Pons (tissue), 1 donor: ENCODE results near the gene RNF144A.
"Not testable (repeated sequence)": the region's sequence is repeated elsewhere in the genome, so short reads cannot be mapped to it uniquely, and the experiment has no call there.

Source experiments
- DNase-seq: peaks from one replicate; pipeline ENCODE4 v3.0.0-alpha.2; 2016; ENCODE audit warnings: low spot score

RNF144A gene

DNA sequence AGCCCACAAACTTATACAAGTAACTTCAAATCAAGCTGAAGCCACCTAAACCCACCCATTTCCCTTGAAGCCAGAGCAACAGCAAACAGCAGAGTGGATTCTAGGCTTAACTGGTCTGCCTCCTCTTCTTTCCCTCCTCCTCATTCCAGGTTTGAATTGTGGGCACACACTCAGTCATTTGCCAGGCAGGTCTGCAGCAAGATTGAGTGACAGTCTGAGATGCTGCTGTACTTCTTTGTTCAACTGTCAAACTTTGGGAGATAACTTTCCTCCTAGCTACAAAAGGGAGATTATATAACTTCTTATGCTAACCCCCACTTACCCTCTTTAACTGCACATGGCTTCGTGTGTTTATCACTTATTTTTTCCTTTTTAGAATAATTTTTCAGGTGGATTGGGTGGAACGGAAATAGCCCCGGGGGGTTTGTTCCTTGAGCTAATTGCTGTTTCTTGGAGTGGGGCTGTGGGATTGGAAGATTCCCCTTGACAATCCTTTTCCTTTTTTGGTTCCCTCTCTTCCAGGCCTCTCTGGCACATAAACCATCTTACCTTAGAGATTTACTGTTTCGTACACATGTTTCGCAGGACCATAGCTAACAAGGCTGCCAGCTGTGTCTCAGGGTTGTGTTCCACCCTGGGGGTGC lies 55.0 kb downstream of the RNF144A start:
- no peak for DNase-seq

DNA sequence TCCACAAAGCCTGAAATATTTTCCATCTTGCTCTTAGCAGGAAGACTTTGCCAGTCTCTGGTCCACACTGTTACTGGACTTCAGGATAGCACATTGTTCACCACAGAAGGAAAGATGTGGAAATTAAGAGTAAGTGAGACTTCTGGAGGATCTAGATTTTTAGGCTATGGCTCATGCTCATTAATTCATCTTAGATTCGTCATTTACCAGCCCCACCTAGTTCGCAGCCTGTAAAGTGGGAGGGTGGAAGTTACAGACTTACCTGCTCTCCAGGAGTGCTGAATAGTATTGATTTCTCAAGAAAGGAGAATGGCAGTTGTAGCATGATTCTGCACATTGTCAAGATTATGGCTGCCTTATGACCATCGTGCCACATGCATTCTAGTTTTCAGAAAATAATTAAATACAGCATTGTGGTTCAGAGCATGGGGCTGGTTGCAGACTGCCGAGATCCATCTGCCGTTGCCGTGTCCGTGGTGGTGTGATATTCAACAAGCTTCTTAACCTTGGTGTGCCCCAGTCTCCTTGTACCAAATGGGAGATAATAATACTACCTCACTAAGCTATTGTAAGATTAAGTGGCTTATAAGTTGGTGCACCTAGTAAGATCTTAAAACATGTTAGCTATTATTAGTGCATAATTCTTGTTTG lies 56.8 kb downstream of the RNF144A start:
- DNase-seq = no peak

DNA sequence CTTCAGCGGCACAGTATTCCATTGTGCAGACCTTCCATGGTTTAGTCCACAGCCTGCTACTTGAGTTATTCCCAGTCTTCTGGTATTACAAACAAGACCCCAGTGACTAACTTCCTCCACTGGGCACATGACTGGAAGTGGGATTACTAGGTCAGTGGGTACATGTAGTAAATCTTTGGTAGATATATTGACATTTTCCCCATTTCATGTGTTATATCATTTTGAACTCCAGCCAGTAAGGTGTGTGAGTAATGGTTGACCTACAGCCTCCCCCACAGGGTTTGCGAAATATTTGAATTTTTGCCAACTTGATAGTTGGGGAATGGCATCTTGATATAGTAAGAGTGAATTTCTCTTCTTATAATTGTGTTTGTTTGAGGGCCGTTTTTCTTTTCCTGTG lies 58.8 kb downstream of the RNF144A start:
- DNase-seq = no peak

DNA sequence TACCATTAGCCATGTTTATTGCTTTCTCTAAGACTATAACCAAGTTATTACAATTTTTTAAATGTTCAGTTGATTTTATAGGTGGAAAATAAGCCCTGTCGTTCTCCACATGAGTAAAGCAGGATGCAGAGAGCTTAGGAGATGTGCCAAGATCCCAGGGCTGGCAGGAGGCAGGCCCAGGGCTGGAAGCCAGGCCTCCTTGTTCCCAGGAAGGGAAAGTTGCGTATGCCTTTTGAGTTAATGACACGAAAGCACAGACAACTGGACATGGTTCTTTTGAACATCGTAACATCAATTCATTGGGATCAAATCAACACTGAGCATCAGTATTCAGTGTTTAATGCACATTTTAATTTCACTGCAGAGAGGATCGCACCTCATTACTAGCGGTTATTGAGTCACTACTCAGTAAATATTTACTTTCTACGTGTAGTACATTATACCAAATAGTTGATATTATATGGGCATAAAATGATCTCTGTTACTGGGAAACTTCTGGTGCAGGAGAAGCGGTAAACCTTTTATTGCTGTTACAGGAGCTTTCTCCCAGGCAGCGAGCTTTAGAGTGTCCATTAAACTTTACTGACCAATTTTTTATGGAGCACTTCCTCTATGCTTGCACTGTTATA lies 60.0 kb downstream of the RNF144A start:
- peak; percentile 86 for DNase-seq

DNA sequence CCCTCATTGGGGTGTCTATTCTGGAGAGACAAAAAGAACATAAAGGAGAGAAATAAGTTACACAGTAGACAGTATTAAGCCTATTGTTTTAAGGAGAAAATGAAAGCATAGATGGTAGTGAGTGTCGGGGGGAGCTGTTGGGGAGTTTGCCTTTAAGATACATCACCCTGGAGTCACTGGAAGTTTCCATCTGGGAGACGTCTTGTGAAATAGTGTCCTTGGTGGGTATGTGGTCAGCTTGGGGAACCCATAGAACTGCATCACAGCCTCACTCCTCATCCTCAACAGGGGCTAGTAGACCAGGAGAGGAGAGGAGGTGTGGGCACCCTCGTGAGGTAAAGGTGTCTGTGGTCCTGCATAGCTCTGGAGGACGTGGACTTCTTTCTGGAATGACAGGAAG lies 60.6 kb downstream of the RNF144A start:
- no peak for DNase-seq

DNA sequence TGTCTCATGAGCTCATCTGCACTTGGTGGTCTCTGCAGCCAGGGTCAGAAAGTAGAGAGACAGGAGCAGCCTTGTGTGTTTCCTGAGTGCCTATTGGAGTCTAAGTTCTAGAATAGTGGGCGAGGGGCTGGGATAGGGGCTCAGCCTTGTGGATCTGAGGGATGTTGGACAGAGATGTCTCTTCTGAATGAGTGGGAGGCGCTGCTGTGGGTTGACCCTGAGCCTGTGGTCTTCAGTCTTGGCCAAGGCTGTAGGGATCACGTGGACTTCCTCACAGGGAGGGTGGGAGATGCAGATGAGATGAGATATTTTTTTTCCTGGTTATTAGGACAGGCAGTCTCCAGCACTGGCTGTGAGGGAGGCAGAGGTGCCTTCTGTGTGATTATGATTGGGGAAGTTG lies 61.8 kb downstream of the RNF144A start:
- no peak for DNase-seq

DNA sequence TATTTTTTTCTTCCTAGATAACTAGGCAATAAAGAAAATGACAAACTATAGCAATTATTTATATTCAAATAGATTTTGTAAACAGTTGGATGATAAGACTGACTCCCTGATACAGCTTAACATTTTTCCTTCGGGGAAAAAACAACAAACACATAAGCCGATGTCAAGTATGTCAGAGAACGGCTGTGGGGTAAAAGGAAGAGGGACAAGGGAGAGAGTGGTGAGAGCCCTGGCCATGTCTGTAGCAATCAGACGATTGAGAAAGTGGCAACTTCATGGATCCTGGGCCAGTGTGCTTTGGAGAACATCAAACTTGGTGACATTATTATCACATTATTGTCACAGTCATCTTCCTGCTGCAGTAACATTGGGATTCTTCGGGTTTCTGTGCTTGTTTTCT lies 65.2 kb downstream of the RNF144A start:
- no peak for DNase-seq

DNA sequence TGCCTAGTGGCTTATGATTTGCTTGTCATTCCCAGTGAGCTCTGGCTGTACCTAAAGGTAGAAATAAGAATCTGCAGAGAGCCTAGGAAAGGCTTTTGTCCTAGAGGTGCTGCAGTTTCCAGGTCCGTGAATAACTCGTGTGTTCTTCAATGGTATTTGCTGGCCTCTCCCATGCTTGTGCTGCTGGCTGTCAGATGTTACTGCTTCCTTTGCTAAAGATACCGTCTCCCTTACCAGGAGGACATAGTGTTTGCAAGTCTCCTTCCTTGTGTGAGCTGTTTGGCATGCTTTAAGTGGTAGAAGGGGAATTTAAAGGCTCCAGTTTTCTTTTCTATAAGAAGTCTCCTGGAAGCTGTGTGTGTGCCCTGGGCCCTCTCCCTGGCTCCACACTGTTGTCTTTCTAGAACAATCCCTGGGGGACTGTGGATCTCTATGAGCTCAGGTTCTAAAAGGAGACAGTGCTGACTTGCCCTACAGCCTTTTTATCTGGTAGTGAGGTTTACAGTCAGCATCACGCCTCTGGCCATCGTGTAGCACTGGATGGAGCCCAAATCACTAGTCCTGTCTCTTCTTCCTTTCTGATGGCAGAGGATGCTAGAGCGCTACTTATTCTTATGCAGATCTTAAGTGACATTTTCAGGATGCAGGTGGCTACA lies 65.8 kb downstream of the RNF144A start:
- peak; percentile 70 for DNase-seq

DNA sequence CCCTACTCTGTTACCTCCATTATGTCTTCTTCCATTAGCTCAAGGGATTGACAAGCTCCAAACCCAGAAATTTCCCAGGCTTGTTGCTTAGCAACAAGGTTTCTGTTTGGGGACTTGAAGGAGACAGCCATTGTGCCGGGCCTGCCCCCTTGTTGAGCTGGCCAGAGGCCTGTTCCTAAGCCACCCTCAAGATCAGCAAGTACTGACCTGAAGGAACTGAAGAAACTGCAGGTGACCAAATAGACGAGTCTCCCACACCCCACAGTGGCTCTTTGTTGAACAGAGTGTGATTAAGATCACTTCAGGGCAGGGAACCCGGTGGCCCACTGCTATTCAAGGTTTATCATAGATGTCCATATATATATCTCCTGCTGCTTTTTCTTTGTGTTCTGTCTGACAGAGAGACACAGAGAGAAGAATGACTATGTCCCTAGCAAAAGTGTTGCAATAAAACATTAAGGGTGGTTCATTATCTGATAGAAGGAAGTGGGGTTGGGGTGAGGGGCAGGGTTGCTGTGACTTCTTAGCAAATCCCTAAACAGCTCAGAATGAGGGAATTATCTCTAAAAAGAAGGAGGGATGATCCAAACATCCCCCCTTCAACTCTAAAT lies 69.2 kb downstream of the RNF144A start:
- DNase-seq = no peak

DNA sequence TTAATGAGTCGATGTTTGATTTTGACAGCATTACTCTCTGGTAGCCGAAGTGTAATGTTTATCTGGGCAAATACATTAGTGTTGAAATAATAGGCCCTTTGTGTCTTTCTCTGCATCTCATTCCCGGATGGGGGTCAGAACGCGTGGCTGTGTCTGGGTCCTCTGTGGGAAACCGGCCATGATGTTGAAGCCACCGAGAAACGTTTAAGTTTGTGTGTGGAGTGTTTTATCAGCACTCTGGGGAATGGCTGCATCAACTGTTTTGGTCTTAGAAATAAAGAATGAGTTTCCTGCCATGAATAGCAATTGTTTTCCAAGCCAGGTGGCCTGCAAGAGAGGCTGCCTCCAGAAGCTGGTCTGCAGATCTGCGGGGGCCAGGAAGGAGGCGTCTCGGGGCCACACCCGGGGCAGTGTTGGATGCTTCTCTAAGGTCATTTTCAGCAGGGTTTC lies 69.7 kb downstream of the RNF144A start:
- DNase-seq = peak; percentile 86

DNA sequence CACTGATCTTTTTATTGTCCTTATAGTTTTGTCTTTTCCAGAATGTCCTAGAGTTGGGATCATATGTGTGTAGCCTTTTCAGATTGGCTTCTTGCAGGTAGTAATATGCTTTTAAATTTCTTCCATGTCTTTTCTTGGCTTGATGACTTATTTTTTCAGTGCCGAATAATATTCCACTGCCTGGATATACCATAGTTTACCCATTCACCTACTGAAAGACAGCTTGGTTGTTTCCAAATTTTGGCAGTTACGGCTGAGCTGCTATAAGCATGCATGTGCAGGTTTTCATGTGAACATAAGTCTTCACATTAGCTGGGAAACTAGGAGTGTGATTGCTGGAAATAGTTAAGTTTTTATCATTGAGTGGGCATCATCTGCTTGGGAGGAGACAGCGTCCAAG lies 73.7 kb downstream of the RNF144A start:
- DNase-seq = no peak

DNA sequence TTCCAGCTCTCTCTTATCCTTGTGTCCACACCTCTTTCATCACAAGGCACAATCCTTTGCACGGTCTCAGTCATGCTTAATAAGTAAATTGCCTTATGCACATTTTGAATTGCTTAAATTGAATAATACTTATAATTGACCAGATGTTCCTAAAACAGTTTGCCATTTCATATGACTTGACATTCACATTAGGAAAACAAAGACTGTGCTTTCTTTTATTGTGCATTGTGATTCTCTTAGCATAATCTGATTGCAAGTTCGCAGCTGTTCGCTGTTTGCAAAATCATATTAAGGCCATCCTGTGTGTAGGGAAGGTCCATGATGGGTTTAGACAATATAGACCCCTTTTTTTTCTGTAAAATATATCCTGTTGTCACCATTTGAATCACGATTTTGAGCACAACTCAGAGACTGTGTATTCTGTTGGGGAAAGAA lies 75.6 kb downstream of the RNF144A start:
- DNase-seq = peak; percentile 95

DNA sequence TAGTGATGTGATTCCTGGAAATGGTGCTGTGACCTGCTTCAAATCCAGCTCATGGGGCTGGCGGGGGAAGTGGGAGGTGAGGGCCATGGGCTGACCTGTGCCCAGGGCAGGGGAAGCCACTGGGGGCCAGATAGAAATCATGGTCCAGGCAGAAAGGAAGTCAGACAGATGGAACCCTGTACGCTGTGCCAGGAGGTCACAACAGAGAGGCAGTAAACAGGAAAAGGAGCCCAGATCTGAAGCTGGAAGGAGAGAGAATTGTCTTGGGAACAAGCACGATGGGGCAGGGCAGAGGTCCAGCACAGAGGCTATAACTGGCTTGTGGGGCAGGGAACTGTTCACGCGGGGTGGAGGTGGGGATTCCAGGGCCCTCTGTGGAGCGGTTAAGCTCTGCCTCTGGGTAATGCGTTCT lies 76.0 kb downstream of the RNF144A start:
- peak; percentile 90 for DNase-seq

DNA sequence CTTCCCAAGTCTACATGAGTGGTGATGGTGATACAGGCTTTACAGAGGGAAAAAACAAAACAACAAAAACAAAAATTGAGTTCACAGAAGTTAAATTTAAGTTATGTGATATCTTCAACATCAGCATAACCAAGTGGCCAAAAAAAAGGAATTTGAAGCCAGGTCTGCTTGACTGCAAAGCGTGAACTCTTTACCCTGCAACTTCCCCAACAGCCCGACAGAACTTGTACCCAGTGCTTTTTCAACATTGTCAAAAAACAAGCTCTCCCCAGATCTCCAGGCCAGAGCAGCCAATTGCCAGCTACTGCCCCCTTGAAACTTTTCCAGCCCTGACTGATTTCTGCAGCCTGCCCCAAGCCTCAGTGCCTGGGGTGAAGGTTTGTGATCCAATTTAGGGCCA lies 76.7 kb downstream of the RNF144A start:
- DNase-seq = no peak

DNA sequence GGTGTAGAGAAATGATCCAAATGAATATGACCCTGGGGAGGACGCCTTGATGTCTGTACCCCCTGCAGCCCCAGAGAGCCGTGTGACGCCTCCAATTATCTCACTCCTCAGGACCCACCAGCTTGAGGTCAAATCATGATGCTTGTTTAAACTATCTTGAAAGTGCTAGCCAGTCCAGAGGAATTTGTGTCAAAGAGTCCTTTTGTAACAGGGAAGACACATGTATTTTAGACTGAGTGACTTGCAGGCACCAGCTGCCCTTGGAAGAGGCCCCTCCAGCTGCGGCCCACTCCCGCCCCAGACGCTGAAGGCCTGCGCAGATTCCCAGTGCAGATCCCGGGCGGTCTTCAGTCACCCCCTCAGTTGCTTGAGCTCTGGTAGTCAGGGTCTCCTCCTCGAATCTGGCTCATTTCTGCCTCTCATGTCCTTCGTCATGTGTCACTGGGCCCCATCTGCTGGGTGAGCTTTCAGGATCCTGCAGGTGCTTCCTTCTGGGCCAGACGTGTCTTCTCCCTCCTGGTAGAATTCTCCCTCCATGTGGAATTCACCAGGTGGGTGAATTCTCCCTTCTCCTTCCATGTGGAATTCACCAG lies 77.4 kb downstream of the RNF144A start:
- DNase-seq = peak; percentile 68

DNA sequence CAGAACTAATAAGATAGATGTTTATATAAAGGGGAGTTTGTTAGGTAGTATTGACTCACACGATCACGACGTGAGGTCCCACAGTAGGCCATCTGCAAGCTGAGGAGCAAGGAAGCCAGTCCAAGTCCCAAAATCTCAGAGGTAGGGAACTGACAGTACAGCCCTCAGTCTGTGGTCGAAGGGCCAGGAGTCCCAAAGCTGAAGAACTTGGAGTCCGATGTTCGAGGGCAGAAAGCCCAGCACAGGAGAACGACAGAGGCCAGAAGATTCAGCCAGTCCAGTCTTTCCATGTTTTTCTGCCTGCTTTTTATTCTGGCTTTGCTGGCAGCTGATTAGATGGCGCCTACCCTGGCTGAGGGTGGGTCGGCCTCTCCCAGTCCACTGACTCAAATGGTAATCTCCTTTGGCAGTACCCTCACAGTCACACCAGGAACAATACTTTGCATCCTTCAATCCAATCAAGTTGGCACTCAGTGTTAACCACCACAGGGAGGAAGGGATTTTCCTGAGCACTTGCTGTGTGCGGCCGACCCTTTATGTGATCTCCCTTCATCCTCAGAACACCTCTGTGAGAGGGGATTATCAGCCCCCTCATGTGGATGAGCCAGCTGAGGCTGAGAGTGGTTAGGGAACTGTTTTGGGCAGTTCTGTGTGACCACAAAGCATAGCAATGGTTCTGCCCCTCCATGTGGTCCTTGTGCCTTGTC lies 78.3 kb downstream of the RNF144A start:
- DNase-seq = no peak

DNA sequence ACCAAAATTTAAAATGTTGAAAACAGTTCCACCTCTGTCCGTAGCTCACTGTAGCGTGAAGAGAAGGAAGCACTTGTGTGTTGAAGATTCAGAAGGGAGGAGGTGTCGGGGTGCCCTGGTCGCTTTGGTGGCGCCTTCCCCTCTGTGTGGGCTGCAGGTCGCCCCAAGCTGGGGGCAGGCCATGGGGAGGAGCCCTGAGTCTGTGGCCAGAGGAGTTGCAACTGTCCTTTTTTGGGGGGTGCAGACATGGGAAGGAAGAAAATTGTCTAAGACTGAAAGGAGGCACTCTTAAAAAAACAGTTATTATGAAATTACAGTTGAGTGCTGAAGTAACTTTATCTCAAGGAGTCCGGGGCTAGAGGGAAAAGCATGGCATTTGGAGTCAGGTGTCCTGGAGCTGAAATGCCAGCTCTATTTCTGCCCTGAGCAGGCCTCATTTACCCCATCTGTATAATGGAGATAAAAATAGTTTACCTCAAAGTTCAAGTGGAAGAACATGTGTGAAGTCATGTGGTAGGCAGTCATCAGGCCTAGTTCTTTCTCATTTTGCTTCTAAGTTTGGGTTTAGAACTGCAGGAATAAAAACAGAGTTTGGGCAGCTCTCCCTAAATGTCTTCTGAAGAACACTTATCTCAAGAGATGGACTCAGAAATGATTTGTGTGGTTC lies 82.1 kb downstream of the RNF144A start:
- DNase-seq = no peak

DNA sequence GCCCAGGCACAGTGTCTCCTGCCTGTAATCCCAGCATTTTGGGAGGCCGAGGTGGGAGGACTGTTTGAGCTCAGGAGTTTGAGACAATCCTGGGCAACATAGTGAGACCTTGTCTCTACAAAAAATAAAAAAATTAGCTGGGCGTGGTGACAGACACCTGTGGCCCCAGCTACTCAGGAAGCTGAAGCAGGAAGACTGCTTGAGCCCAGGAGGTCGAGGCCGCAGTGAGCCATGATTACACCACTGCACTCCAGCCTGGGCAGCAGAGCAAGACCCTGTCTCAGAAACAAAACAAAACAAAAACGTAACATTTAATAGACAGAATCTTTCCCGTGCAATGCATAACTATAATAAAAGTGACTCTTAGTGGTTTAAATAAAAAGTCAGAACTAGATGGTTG lies 84.2 kb downstream of the RNF144A start:
- DNase-seq = not testable (repeated sequence)

DNA sequence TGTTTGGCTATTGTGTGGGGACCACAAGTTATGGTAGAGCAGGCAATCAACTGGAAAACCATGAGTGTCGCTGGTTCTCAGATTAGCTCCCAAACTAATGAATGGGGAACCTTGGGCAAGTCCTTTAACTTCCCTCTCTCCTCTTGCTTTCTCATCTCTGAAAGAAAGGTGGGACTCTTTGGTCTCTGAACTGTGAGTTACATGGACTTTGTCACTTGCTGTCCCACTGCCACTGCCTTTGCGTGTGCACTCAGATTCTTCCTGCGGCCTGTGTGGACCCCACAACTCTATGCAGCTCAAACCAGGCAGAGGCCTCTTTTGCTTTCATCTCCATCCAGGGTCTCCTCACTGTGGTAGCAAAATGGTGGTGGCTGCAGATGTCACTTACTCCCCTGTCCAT lies 86.7 kb downstream of the RNF144A start:
- DNase-seq = no peak

DNA sequence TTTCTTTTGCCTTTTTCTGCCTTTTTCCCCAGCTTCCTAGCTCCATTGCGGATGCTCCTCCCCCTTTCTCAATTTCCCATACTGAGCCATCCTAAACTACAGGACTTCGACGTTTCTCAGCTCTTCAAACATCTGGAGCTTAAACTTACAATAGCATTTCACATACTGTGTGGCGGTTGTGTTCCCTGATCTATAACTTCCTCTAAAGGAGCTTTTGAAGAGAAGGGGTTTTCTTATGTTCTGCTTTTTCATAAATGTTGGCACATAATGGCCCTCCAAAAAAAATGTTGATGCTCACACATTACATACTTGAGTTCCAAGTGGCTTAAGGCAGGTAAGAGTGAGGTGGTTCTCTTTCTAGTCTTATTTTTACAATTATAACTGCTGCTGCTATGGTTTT lies 87.4 kb downstream of the RNF144A start:
- no peak for DNase-seq

DNA sequence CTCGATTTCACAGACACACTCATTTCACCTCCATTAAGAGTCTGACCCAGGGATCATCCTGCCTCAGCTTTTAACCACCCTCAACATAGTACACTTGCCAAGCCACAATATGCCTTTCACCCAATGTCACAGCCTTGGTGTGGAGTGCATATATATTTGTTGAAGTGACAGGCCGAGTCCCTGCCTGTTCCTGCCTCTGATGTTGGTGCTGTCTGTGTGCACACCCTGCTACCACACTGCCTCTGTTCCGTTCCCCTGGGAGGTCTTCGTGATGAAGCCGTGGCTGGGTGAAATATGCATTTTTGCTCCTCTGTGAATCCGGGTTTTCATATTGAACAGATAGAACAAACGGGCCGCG lies 90.3 kb downstream of the RNF144A start:
- no peak for DNase-seq
